CD4-positive, alpha-beta T cell (primary cell): ENCODE measurements around the gene ASPA. TPM values are rescaled to one million over a fixed set of nuclear protein-coding genes. Genes with fewer than 3 reads are reported as not detected.
A peak's percentile ranks its signal among the peaks of the same experiment; 100 is the strongest.

Experiments
- ATAC-seq: fragments of 200-7000 bp; cut with Tn5 transposase; one replicate; pipeline ENCODE4 v1.10.0; 2022; ENCODE audit warnings: mild to moderate bottlenecking; ENCODE audit not compliant: poor library complexity
- CTCF ChIA-PET: fragments of 350-600 bp; sonication (Branson Sonifier 250); formaldehyde crosslinking; loops from one replicate; lab custom pipeline; 2021; ENCODE audit warnings: antibody characterized with exemption, inconsistent platforms; lab: Charles Lee
- POLR2A ChIA-PET: fragments of 350-600 bp; sonication (Branson Sonifier 250); formaldehyde crosslinking; loops from one replicate; lab custom pipeline; 2021; ENCODE audit warnings: antibody characterized with exemption, inconsistent platforms; lab: Charles Lee
- DNase-seq, 14 experiments: peaks; one replicate each; pipeline ENCODE4 v3.0.0-alpha.2; 2013 to 2020; ENCODE audit warnings: mixed read lengths in 2 of 14
- H3K27ac ChIP-seq, 2 donors: one replicate each; pipeline versions ENCODE4 v1.5.1 to v1.7.0; 2013; ENCODE audit warnings: low read length in 2 of 2, low read depth in 1 of 2, mild to moderate bottlenecking in 1 of 2
- H3K27me3 ChIP-seq, 2 experiments: 1 replicate in 1 of 2; 2 replicates in 1 of 2; pipeline versions ENCODE4 v1.6.1 to v1.7.0; 2013; ENCODE audit warnings: low read length in 2 of 2, control low read depth in 1 of 2, mild to moderate bottlenecking in 1 of 2, moderate library complexity in 1 of 2; ENCODE audit not compliant: insufficient read depth in 2 of 2, control insufficient read depth in 1 of 2
- H3K36me3 ChIP-seq: one replicate; pipeline ENCODE4 v1.6.1; 2013; ENCODE audit warnings: low read length, control low read depth; ENCODE audit not compliant: insufficient read depth
- H3K4me1 ChIP-seq: one replicate; pipeline ENCODE4 v1.6.1; 2013; ENCODE audit warnings: low read length, control low read depth; ENCODE audit not compliant: insufficient read depth
- H3K4me3 ChIP-seq: one replicate; pipeline ENCODE4 v1.5.1; 2013; ENCODE audit warnings: mild to moderate bottlenecking, low read length, moderate library complexity
- H3K9me3 ChIP-seq, 2 experiments: 1 replicate in 1 of 2; 2 replicates in 1 of 2; pipeline versions ENCODE4 v1.6.1 to v1.7.0; 2013; ENCODE audit warnings: low read length in 2 of 2, mild to moderate bottlenecking in 2 of 2, control low read depth in 1 of 2, moderate library complexity in 1 of 2; ENCODE audit not compliant: control insufficient read depth in 1 of 2, insufficient read depth in 1 of 2
- H3K27ac Mint-ChIP-seq: one replicate; pipeline ENCODE4 v1.8.0; 2020; ENCODE audit warnings: mixed read lengths
- H3K27me3 Mint-ChIP-seq: one replicate; pipeline ENCODE4 v1.8.0; 2021; ENCODE audit warnings: mixed read lengths
- H3K36me3 Mint-ChIP-seq: one replicate; pipeline ENCODE4 v1.8.0; 2021; ENCODE audit warnings: low read depth, mixed read lengths
- H3K4me1 Mint-ChIP-seq: one replicate; pipeline ENCODE4 v1.8.0; 2021; ENCODE audit warnings: low read depth, mixed read lengths
- H3K4me3 Mint-ChIP-seq: one replicate; pipeline ENCODE4 v1.8.0; 2020; ENCODE audit warnings: mild to moderate bottlenecking, mixed read lengths
- H3K9me3 Mint-ChIP-seq: one replicate; pipeline ENCODE4 v1.8.0; 2020; ENCODE audit warnings: mixed read lengths
- intact Hi-C, 2 experiments: fragments of 100-400 bp; cut with DNase I in 1 of 2; cut with micrococcal nuclease in 1 of 2; formaldehyde crosslinking; loops; one replicate each; pipeline versions ENCODE4 v1.15.1 to v1.9.0; 2023 to 2025; cut with DNase I, micrococcal nuclease
- total RNA-seq, 174 experiments: library from RNA in 2 of 174; stranded (reverse) in 2 of 174; gene quantifications; one replicate each; pipeline ENCODE4 v1.2.3 and lab custom pipeline; 2021 to 2026
- TF ChIP-seq, protein P1 (sequence below): fragments of 200-600 bp; IDR thresholded peaks from one replicate; pipeline ENCODE4 v1.8.0; 2022; ENCODE audit warnings: antibody characterized with exemption, mild to moderate bottlenecking

ASPA gene
- total RNA-seq, 2 experiments from 2014 or later: not detected

DNA sequence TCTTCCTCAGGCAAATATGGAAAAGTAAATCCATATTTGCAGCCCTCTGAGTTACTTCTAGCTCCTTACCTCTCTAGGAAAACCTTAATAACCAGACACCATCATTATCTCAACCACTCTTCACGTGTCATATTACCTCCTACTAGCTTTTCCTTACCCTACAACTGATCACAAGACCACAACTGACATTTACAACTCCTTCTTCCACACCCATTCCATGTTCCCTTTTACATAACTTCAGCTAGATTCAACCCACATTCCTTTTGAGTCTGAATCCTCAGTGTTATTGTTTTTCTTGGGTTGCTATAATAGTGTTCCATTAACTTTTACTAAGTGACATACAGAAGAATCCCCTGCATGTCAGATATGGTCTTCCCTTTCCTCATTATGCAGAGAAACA, 37.4 kb upstream of the ASPA start:
- no peak overlapping the region for H3K4me3 Mint-ChIP-seq
- ChIA-PET CTCF (no interaction called here), POLR2A (no interaction called here)
- Histone ChIP-seq H3K4me3 (no peak overlapping the region), H3K36me3 (no peaks in the 10 kb centered on the region), H3K27ac (no peak overlapping the region), H3K9me3 (no peaks in the 10 kb centered on the region), H3K4me1 (no peaks in the 10 kb centered on the region), H3K27me3 (peaks cover 2 to 6% of the 10 kb centered on the region in 2 experiments)
- H3K27me3 Mint-ChIP-seq: peaks cover 52% of the 10 kb centered on the region
- H3K36me3 Mint-ChIP-seq: no peaks in the 10 kb centered on the region
- intact Hi-C loops: no loop called here
- H3K4me1 Mint-ChIP-seq: no peaks in the 10 kb centered on the region
- DNase-seq: no peak
- TF ChIP-seq, protein P1, sequence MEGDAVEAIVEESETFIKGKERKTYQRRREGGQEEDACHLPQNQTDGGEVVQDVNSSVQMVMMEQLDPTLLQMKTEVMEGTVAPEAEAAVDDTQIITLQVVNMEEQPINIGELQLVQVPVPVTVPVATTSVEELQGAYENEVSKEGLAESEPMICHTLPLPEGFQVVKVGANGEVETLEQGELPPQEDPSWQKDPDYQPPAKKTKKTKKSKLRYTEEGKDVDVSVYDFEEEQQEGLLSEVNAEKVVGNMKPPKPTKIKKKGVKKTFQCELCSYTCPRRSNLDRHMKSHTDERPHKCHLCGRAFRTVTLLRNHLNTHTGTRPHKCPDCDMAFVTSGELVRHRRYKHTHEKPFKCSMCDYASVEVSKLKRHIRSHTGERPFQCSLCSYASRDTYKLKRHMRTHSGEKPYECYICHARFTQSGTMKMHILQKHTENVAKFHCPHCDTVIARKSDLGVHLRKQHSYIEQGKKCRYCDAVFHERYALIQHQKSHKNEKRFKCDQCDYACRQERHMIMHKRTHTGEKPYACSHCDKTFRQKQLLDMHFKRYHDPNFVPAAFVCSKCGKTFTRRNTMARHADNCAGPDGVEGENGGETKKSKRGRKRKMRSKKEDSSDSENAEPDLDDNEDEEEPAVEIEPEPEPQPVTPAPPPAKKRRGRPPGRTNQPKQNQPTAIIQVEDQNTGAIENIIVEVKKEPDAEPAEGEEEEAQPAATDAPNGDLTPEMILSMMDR: no peak
- no peak for ATAC-seq
- H3K27ac Mint-ChIP-seq: no peak overlapping the region
- H3K9me3 Mint-ChIP-seq: peaks cover 1% of the 10 kb centered on the region

GRCh38 chr17:3440451-3440850, 35.3 kb upstream of the ASPA start:
- ATAC-seq (no peak), DNase-seq (no peak)
- Histone ChIP-seq H3K9me3 (no peaks in the 10 kb centered on the region), H3K36me3 (no peaks in the 10 kb centered on the region), H3K27me3 (peaks cover 0 to 13% of the 10 kb centered on the region in 2 experiments), H3K27ac (no peak overlapping the region), H3K4me3 (no peak overlapping the region), H3K4me1 (no peaks in the 10 kb centered on the region)
- Mint-ChIP-seq H3K27ac (no peak overlapping the region), H3K27me3 (peaks cover 50% of the 10 kb centered on the region), H3K4me1 (no peaks in the 10 kb centered on the region), H3K36me3 (no peaks in the 10 kb centered on the region), H3K4me3 (no peak overlapping the region), H3K9me3 (no peaks in the 10 kb centered on the region)
- CTCF ChIA-PET: no interaction called here
- POLR2A ChIA-PET: no interaction called here
- intact Hi-C loops: no loop called here
- TF ChIP-seq, protein P1: no peak

GRCh38 chr17:3447625-3448024, 28.2 kb upstream of the ASPA start:
- TF ChIP-seq, protein P1: no peak
- Mint-ChIP-seq H3K27me3 (peaks cover 19% of the 10 kb centered on the region), H3K4me1 (no peaks in the 10 kb centered on the region), H3K9me3 (no peaks in the 10 kb centered on the region), H3K27ac (no peak overlapping the region), H3K36me3 (no peaks in the 10 kb centered on the region), H3K4me3 (no peak overlapping the region)
- ChIA-PET POLR2A (no interaction called here), CTCF (no interaction called here)
- ATAC-seq: no peak
- no peaks in the 10 kb centered on the region for H3K36me3 ChIP-seq
- peaks cover 2 to 13% of the 10 kb centered on the region in 2 experiments for H3K27me3 ChIP-seq
- H3K9me3 ChIP-seq: no peaks in the 10 kb centered on the region
- no peak overlapping the region for H3K27ac ChIP-seq
- no peaks in the 10 kb centered on the region for H3K4me1 ChIP-seq
- no peak overlapping the region for H3K4me3 ChIP-seq
- intact Hi-C loops: no loop called here
- DNase-seq: peak in 3 of 14 experiments; percentile 4 to 20 (median 14)
